HG03521 (cell line): Measurements from ENCODE around the gene SRC.

ENCODE experiments used
- ATAC-seq: cut with Tn5 transposase; IDR thresholded peaks from one replicate; pipeline ENCODE4 v1.9.1; 2021; ENCODE audit warnings: mild to moderate bottlenecking, moderate library complexity; ENCODE audit not compliant: unreplicated experiment

Gene SRC

DNA sequence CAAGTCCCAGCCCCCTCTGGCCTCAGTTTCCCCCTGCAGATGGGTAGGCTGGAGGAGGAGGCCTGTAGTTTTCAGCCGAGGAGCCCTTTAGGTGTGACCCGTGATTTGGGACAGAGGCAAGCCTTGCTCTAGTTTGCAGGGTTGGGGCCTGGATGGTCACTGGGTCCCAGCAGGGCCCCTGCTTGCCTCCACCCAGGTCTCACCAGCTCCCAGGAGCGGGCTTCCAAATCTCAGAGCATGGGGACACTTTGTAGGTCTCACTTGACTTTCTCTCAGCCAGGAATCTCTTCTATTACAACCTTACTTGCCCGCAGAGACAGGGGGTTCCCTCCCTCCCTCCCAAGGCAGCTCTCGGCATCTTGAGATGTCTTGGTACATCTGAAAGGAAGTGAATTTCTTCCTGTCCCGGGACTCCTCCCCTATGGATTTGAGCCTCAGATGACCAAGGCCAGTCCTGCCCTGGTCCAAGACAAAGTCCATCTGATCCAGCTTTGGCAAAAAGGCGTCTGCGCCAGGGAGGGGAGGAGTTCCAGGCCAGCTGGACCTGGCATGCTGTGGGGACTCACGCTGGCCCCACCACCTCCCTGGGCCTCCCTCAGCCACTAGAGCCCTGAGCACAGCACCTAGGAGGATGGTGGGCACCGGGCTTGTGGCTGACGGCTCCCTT, 47.4 kb downstream of the SRC start:
- ATAC-seq, result no peak

DNA sequence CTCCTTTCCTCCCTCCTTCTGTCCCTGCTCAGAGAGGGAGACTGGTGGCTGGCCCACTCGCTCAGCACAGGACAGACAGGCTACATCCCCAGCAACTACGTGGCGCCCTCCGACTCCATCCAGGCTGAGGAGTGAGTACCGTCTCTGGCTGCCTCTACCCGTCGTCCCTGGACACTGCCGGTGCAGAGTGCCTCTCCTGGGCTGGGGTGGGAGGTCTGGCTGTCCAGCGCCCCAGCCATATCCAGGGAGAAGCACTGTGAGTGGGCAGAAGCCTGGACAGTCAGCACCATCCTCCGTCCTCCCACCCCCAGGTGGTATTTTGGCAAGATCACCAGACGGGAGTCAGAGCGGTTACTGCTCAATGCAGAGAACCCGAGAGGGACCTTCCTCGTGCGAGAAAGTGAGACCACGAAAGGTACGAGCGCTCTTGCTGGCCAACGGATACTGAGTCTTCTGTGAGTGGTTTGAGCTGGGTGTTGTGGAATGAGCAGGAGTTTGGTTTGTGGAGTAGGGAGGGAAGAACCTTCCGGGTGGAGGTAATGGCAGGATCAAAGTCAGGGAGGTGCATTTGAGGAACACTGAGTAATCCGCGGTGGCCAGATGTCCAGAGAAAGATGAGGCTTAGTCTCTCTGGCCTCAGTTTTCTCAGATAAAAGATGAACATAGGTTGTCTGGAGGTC, 48.1 kb downstream of the SRC start:
- ATAC-seq, result no peak

DNA sequence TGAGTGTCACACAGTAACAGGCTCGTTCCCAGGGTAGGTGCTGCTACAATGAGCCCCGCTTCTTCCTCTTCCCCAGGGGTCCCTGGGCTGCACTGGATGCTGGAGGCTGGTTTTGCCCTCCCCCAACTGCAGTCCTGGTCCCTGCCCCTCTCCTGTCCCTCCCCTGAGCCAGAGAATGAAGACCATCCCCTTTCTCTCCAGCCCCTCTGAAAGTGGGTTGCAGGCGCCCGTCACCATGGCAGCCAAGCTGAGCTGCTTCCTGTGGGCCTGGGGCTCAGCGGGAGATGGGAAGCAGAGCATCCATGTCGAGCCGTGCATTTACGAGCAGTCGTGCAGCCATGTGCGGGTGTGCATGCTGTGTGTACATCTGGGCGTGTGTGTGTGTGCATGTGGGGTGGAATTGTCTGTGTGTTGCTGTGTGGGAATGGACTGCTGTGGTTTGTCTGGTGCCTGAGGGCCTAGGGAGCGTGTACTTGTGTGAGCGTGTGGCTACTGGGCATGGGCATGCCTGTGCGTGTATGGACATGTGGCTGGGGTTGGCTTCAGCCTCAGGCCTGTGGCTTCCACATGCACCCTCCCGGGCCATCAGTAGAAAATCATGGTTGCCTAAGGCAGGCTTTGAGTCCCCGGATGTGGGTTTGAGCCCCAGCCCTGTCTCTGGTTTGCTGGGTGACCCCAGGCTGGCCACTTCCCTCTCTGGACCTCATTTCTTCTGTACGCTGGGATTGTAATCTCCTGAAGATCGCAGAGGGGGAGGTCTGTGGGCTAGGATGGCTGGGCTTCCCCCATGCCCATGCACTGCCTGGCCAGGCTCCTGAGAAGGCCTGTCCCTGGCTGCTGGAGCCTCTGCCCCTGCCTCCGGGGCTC, 48.8 kb downstream of the SRC start:
- ATAC-seq, result no peak

DNA sequence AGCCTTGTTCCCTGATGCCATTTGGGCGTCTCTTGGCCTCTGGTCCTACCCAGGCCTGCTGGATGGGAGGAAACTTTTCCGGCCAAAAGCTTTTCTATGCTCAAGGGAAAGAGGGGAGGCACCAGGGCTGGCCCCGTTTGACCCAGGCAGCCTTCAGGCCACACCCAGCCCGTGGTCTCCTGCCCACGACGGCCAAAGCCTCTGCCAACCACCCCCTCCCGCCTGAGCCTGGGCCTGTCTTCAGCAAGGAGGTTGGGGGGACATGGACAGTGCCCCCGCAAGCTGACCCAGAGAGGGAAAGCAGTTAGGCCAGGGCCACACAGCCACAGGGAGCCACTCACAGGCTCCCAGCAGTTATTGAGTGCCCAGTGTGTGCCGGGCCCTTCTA, 49.5 kb downstream of the SRC start:
- no peak for ATAC-seq

DNA sequence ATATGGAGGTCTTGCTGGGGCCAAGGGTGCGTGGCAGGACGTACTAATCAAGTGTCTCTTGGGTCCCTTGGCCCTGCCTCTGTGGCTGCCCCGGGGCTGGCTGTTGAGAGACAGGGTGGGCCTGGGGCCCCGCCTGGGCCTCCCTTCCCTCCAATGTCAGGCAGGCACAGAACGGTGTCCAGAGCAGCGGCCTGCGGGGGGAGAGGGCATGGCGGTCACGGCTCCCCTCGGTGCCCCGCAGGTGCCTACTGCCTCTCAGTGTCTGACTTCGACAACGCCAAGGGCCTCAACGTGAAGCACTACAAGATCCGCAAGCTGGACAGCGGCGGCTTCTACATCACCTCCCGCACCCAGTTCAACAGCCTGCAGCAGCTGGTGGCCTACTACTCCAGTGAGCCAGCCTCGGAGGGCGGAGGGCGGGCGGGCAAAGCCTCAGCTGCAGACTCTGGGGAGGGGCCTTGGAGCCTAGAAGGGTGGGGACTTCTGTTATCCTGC, 50.0 kb downstream of the SRC start:
- no peak for ATAC-seq

DNA sequence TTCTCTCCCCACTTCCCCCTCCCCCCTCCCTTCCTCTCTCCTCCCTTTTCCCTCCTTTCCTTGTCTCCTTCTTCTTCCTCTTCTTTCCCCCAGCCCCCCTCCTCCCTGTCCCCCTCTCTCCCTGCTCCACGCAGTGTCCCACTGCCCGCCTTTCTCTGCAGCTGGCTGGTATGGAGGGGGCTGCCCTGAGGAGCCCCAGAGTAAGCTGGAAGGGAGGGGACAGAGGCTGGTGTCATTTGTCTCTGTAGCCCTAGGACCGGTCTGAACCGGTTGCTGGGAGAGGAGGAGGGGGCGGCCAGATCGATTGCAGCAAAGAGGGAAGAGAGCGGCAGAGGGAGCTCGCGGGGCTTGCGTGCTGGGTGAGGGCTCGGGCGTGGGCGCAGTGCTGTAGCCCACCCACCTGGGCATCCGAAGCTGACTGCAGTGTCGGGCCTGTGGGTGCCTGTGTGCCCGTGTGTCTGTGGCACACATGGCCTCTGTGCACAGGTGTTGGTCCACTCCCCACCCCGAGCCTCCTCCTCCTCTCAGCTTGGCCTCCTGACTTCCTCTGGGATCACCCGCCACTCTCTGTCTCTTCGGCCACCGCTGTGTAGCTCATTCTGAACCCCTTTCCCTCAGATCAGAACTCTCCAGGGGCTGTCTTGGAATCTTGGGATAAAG, 50.6 kb downstream of the SRC start:
- ATAC-seq, result no peak

DNA sequence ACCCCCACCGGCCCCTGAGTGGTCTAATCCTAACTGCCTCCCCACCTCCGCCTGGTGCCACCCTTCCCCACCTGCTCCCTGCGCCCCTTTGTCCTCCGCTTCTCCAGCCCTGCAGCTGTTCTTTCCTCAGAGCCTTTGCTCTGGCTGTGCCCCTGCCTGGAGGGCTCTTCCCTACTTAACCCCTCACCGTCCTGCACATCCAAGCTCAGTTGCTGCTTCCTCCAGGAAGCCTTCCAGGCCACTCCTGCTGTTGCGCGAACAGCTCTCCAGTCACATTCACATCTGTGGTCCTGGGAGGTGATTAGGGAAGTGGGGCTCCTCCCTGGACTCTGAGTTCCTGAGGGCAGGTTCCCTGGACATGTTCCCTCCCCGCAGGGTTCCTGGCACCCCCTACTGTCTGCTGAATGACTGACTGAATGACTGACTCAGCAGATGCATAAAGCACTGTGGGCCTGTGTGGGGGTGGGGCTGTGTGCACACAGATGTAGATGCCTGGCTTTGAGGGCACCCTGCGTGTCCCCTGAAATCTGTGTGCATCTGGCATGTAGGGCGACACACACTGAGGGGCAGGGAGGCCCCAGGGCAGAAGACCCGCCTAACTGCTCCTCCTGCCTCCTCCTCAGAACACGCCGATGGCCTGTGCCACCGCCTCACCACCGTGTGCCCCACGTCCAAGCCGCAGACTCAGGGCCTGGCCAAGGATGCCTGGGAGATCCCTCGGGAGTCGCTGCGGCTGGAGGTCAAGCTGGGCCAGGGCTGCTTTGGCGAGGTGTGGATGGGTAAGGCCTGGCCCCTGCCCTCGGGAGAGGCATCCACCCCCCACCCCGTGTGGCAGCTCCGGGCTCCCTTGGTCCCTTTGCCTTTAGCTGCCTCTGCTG, 51.4 kb downstream of the SRC start:
- no peak for ATAC-seq

DNA sequence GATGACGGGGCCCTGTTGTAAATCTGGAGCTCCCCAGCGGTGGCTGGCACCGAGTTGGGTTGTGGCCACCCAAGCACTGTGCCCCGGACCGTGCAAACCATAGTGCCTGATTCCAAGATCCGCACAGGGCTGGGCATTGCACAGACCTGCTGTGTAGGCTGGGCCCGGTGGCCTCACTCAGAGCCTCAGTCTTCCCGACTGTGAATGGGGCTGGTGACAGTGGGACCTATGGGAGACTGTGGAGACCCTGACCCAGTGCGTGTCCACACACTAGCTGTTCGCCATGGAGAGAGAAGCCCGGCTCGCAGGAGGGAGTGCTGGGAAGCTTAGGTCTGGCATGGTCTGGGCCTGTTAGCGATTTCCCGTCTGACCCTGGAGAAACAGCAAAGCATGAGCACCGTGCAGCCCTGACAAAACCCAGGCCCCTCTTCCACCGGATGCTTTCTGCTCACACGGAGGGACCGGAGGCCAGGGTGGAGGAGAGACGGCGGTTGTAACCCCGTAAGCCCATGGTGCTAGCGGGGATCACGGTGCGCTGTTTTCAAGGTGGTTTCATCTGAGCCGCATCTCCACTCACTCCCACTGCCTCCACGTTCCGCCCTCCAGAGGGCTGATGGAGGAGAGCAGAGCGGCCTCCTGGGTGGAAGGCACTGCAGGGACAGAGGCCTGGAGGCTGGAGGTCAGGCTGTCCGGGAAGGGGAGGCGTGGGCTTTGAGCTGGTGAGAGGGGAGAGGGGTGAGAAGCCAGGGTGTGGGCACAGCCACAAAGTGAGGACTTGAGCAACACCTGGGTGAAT, 52.2 kb downstream of the SRC start:
- no peak for ATAC-seq

DNA sequence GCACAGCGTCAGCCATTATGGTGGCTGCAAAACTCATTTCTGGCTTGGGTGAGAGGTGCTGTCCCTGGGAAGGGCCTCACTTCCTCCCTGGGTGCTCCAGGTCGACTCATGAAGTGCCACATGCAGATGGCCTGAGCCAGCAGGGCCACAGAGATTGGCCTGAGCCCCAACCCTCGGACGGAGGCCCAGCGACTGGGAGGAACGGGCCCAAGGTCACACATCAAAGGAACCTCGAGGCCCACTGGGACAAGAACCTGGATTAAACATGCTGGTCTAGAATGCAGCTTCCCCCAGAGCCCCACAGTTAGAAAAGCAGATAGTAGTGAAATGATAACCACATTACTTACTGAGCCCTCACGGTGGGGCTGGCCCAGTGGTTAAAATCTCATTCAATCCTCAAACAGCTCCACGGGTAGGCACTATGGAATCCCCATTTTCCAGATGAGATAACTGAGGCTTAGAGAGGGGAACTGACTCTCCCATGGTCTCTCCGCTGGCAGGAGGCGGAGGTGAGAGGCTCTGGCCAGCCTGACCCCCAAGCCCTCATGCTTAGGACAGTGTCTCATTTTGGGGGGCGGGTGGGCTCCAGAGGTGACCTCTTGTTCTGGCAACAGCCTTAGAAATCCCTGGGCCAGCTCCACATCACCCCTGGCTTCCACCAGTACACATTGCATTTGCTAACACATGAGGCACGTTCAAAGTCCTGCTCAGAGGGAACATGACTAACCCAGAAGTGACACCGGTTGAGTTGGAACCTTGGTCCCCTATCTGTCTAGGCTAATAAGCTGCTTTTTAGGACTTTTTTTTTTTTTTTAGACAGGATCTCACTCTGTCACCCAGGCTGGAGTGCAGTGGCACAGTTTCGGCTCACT, 53.0 kb downstream of the SRC start:
- ATAC-seq, result no peak

DNA sequence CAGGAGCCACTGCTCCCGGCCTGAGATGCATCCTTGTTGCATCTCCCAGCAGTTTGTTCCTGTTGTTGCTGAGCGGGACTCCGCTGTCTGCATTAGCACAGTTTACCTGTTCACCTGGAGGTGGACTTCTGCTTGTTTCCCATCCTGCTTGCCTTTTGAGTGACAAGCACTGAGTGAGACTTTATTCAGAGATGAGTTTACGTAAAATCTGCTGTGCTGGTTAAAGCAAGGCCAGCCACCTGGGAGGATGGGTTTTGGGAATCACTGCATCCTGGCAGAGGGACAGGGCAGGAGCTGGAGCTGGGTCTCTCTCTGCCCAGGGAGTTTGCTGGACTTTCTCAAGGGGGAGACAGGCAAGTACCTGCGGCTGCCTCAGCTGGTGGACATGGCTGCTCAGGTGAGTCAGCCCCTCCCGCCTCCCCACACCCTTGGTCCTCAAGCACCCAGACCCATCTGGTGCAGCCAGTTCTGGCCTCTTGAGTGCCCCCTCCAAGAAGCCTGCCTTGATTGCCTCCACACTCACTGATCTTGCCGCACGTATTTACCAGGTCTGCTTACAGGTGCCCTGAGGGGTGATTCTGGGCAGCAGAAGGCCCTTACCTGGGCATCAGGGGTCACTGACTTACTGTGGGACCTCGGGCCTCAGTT, 55.5 kb downstream of the SRC start:
- no peak for ATAC-seq

DNA sequence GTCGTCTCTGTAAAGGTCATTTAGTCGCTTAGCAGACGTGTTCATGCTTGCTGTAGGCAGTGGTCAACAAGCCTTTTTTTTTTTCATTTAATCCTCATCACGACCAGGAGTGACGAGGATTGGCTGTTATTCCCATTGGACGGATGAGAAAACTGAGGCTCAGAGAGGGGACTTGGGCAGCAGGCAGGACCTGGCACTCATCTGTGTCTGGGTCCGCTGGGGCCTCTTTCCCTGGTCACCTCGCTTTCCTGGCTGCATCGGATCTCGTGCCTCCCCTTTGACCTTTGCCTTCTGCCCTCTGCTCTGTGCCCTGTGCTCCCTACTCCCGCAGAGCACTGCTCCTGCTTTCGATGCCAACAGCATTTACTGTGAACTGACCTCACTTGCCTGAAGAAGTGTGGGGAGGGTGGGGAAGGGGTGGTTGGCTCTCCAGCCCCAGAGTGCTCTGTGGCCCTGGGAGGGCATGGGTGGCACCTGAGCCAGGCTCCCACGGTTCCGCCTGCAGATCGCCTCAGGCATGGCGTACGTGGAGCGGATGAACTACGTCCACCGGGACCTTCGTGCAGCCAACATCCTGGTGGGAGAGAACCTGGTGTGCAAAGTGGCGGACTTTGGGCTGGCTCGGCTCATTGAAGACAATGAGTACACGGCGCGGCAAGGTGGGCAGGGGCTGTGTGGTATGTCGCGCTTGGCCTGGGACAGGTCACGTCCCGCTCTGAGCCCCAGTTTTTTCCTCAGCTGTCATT, 56.2 kb downstream of the SRC start:
- ATAC-seq, result no peak

DNA sequence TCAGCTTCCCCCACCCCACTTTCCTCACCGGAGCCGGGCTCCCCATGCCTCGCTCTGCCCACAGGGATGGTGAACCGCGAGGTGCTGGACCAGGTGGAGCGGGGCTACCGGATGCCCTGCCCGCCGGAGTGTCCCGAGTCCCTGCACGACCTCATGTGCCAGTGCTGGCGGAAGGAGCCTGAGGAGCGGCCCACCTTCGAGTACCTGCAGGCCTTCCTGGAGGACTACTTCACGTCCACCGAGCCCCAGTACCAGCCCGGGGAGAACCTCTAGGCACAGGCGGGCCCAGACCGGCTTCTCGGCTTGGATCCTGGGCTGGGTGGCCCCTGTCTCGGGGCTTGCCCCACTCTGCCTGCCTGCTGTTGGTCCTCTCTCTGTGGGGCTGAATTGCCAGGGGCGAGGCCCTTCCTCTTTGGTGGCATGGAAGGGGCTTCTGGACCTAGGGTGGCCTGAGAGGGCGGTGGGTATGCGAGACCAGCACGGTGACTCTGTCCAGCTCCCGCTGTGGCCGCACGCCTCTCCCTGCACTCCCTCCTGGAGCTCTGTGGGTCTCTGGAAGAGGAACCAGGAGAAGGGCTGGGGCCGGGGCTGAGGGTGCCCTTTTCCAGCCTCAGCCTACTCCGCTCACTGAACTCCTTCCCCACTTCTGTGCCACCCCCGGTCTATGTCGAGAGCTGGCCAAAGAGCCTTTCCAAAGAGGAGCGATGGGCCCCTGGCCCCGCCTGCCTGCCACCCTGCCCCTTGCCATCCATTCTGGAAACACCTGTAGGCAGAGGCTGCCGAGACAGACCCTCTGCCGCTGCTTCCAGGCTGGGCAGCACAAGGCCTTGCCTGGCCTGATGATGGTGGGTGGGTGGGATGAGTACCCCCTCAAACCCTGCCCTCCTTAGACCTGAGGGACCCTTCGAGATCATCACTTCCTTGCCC, 57.4 kb downstream of the SRC start:
- ATAC-seq, result no peak

DNA sequence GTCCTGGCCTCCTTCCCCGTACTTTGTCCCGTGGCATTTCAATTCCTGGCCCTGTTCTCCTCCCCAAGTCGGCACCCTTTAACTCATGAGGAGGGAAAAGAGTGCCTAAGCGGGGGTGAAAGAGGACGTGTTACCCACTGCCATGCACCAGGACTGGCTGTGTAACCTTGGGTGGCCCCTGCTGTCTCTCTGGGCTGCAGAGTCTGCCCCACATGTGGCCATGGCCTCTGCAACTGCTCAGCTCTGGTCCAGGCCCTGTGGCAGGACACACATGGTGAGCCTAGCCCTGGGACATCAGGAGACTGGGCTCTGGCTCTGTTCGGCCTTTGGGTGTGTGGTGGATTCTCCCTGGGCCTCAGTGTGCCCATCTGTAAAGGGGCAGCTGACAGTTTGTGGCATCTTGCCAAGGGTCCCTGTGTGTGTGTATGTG, 58.5 kb downstream of the SRC start:
- no peak for ATAC-seq

DNA sequence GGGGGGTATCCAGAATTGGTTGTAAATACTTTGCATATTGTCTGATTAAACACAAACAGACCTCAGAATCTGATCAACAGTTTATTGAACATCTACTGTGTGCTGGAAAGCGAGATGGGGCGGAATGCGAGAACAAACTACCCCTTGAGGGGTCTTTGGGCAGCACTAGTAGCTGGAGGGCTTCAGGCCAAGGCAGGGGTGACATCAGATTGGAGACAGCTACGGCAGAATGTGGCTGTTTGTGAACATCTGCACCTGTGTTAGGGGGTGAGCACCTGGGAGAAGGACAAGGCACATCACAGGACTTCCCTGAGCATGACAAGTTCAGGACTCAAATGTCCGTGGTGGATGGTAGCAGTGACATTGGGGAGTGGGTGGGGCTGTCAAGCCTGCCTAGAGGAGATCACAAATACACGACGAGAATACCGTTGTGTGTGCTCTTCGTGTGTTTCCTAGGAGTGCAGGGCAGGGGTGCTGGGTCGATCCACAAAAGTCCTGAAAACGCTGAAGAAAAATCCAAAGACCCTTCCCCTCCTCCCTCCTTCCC, 59.5 kb downstream of the SRC start:
- ATAC-seq, result no peak

DNA sequence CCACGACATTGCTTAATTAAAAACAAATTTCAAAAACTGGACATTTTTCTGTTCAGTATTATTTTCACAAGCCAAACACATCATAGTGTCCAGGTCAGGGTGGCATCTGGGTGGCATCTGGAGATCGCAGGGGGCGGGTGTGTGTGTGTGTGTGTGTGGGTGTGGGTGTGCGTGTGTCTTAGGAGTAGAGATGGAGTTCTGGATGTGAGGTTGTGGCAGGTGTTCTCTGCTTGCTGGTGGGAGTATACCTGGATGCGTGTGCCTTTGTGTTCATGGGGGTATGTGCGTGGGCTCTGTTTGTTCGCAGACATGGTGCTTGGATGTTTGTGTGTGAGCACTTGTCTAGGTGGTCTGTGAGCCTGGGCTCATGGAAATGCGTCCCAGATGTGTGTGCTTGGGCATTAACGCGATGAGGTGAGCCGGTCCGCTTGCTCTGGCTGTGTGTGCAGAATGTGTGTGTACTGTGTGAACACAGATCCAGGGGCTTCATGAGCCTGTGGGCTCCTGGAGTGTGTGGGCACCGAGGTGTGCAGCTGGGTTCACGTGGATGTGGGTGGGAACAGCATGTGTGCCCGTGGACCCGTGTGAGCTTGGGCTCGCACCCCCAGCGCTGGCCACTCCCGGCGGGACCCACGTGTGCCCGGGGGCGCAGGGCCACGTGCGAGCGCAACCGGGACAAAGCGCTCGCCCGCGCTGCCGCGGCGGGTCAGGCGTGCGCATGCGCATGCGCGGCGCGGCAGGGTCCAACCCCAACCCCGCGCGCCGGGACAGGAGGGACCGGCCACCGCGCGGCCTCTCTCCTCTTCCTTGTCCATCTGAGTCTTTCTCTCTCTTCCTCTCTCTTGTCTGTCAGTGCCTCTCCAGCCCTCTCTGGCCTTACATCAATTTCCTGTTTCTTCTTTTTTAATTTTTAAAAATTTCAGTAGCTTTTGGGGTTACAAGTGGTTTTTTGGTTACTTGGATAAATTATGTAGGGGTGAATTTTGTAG, 60.4 kb downstream of the SRC start:
- ATAC-seq, result no peak
